Fibroblast of skin of left quadriceps (primary cell): Measurements from ENCODE around the gene DOK7.

Source experiments
- DNase-seq, 2 experiments: peaks; one replicate each; pipeline ENCODE4 v3.0.0-alpha.2; 2013; ENCODE audit warnings: low read depth in 2 of 2

Gene DOK7

DNA sequence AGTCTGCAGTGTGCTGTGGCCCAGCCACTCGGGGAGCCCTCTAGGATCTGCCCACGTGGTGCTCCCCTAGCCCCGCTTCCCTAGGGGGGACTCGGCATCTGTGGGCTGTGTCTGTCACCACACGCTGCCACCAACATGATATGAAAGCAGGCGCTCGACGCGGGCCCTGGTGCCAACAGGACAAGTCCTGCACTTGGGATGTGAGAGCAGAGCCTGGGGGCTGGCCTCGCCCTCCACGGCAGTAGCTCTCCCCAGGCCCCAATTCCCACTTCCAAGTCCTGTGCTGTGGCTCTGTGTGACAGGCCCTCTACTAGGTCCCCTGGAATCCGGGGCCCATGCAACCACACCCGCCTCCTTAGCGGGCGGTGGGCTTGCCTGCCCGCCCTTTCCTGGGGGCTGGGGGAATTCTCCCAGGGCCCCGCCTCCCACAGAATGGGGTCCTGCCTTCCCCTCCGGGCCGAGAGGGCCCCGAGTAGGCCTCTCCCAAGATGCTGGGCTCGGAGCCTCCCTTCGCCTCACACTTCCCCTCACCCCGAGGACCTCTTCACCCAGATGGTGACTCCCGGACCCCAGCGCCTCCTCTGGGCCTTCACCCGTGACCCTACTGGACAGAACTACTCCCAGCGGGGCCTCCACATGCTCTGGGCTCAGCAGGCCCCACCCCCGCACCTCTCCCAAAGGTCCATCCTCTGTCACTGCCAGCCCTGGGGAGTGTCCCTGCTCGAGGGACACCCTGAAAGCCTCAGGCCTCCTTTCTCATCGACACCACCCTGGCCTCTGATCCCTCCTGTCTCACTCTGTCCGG lies 57.9 kb downstream of the DOK7 start:
- no peak for DNase-seq

DNA sequence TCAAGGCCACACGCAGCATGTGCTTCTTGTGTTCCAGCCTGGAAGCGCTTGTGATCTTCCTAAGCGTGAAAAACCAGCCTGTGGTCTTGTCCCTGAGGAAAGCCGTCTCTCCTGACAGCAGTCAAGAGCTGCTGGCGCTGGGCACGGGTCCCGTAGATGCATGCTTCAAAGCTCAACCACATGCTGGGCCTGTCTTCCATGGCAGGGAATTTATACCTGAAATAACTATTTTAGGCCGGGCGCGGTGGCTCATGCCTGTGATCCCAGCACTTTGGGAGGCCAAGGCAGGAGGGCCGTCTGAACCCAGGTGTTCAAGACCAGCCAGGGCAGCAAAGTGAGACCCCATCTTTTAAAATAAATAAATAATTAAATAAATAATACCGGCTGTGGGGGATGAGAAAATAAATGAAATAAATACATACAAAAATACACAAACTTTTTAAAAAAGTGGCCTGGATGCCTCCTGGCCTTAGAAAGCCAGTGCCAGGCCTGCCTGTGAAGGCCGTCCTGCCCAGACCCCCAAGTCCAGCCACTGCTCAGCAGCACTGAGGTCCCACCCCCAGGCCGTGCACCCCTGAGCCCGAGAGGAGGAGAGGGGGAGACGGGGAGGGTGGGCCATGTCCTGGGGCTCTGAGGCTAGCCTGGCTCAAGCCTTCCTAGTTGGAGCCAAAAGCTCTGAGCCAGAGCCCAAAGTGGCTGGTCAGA lies 58.7 kb downstream of the DOK7 start:
- DNase-seq: no peak

DNA sequence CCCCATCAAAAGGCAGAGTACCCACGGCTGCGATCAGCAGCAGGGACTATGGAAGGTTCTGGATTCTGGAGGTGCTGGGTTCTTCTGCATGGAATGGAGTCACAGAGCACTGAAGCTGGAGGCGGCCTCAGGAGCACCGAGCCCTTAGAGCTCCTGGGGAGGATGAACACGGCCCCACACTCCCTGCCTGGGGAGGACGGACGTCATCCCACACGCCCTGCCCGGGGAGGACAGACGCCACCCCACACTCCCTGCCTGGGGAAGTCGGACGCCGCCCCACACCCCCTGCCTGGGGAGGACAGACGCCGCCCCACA lies 59.2 kb downstream of the DOK7 start:
- no peak for DNase-seq

DNA sequence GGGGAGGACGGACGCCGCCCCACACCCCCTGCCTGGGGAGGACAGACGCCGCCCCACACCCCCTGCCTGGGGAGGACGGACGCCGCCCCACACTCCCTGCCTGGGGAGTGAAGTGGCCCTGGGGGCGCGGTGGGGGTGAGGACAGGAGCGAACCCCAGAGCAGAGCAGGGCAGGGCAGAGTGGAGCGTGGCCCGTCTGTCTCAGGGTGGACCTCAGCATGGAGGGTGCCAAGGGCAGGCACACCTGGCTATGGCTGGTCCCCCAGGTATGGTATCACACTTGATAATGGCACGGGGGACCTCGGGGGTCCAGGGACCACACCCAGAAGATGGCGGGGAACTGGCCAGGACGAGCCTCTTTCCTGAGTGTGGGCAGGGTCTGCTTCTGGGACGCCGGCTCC lies 59.5 kb downstream of the DOK7 start:
- DNase-seq: no peak

DNA sequence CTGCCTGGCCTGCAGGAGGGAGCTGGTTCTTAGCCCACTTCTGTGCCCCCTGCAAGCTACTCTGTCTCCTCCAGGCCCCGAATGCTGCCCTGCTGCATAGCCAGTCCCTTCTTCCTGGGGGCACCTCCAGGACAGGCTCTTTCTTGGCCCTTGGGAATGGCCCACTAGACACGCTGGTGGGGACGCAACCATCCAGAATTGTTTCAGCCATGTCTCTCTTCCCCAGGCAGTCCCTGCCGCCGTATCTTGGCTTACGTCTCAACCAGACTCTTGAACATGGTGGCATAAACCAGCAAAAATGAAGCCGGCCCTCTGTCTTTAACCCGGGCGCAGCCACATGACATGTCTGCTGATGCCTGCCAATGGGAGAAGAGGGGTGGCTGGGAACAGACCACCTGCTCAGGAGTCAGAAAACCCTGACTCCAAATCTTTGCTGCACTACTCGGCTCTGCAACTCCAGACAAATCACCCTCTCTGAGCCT lies 60.1 kb downstream of the DOK7 start:
- DNase-seq: no peak

DNA sequence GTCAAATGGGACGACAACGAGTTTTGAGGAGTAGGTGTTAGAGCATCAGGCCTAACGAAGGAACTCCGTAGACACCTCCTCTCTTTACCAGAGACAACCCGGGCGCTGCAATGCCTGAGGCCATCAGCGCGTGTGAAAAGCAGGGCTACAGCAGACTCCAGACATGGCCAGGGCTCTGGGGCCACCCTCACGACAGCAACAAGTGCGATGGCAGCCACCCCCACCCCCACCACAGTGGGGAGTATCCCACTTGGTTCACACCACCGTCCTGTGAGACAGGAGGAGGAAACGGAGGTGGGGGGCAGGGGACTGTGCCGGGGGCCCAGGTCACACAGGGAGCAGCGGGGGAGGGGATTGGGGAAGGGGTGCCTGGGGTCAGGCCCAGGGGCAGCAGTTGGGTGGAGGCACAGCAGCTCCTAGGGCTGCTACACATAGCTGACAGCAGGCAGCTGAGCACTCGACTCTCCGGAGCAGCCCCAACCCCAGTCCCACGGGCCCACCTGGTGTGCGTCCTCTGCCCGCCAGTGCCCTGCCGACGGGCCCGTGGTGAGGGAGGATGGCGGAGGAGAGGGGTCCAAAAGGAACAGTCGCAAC lies 60.6 kb downstream of the DOK7 start:
- DNase-seq: no peak

DNA sequence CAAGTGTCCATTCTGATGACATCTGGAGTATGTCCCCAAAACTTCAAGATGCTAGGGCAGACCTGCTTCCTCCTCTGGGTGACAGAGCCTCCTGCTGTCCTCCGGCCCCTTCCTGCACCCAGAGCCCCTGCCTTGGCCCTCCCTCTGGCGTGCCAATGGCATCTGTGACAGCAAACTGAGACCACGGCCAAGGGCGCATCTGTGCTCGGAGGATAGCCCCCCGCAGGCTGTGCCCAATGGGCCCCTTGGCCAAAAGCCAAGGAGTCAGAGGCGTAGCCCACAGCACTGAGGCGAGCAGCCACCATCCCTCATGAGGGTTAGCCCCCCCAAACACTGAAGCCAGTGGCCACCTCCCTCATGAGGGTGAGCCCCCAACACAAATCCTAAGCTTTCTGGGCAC lies 61.2 kb downstream of the DOK7 start:
- no peak for DNase-seq

DNA sequence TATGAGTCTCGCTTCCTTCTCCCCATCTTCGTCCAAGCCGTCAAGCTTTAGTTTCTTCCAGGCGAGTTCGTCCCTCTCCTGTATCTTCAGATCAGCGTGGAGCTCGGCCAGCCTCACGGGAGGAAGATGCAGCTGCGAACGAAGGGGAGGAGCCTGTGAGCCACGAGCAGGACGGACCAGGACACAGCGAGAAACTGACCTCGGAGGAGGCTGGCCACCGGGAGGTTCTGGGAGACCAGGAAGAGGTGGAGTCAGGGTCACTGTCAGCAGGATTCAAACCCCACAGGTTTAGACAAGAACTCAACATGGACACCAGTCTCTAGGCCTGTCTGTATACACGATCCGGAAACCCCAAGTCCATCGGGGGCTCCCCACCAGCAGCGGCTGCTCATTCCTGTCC lies 61.8 kb downstream of the DOK7 start:
- no peak for DNase-seq

DNA sequence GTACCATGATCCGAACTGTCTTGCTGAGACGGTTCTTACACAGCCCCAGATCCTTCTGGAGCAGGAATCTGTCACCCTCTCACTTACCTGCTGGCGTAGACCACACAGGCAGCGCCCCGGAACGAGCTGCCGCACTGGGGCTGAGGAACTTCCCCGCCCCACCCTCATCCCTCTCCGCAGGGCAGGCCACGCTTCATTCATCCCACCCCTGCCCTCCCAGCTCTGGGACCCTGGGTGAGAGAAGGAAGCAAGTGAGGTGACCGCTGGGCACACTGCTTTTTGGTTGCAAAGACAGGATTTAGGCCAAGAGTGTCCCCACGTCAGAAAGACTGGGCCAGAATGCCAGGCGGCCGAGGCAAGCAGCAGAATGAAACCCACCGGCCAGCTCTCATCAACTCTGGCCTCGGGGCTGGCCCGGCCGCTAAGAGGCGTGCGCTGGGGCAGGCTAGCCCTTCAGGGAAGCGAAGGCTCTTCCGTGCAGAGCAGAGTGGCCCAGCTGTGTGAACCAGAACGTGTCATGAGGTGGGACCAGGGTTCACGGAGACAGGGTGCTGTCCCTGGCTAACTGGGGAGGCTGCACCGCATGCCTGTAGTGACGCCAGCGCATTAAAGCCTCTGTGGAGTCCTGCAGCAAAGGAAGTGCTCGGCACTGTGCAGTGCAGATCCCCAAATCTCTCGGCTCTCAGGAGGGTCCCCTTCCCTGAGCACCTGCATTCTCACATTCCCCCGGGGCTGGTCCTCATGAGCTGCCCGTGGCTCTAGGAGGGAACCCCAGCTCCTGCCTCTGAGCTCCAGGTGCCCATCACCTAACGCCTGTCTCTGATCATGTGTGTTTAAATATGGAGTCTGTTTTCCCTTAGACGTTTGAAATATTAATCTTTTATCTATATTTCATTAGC lies 62.7 kb downstream of the DOK7 start:
- no peak for DNase-seq

DNA sequence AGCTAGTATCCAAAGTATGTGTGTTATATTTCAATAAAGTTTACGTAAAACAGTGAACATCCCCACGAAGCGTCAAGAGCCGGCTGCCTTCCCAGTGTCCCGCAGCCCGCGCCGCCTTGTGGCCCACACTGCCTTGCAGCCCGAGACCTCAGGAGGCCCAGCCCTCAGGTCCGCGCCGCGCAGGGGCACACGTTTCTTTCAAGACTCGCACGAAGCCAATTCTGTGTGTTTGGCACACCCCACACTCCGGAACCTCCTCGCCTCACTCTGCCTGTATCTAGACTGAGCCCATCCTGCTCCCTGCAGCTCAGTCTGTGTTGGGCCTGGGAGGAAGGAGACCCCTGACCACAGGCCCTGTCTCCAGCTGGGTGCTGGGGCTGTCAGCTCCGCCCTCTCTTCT lies 63.4 kb downstream of the DOK7 start:
- no peak for DNase-seq

DNA sequence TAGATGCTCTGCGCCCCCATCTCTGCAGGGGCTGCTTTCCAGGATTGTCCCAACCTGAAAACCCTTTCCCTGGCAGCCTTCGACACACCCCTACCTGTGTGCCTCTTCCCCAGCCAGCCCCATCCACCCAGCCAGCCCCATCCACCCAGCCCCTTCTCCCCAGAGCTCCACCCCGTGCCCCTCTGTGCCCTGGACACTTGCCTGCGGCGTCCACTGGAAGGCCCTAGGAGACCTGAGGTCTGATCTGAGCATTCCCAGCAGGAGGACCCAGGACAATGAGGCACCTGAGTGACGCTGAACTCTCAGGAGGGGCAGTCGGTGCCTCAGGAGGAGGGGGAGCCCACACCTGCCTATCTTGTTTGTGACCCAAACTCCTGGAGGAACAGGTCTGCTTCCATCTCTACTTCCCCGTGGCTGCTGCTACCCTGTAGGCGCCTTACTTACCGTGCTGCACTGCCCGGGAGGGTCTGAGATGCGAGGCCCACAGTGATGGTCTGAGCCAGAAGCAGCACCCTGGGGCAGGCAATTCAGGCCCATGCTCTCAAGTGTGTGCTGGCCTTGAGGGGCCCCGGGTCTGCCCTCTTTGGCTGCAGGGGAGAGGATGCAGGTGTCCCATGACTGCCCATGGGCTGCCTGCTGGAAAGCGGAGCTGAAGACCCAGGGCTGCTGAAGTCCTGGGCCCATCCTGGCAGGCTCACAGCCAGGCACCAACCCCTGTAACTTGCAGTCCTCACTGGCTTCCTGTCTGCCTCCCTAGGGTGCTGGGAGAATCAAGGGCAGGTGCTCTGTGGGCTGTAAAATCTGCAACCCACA lies 64.2 kb downstream of the DOK7 start:
- DNase-seq: no peak

DNA sequence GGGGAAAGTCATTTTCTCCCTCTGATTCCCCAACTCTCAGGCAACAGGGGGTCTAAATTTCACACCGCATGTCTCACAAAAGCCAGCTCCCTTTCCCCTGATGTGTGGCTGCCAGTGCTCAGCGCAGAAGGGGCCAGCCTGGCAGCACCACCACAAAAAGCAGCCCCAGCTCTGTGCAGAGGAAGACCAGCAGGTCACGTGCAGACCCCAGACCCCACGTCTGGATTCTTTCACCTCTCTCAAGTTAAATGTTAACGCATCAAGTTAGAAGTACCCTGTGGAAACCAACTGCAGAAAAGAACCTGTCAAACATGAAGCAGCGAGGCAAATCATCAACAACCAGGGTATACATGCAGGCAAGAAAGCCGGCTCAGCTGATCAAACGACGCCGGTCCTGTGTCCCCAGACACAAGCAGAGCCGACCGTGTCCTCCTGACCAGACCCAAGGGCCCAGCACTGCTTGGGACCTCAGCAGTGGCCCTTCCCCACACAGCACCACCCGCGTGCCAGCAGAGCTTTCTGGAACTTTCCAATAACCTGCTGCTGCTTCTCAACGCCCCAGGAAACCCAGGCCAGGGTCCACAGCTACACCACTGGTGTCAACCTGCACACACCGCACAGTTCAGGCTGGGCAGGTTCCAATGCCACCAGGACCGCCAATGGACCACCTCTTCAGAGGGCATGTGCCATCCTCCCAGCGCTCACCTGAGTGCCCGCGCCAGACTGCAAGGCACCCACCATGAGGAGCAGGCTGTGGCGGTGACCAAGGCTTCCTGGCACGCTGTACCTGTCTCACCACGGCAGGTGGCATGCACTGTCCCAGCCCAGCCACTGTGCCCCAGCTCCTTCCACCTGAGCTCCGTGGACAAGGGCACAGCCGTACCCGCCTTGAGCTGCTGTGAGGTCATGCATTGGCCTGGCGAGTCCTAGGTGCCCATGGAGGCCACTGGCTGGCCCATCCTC lies 65.1 kb downstream of the DOK7 start:
- DNase-seq: no peak

DNA sequence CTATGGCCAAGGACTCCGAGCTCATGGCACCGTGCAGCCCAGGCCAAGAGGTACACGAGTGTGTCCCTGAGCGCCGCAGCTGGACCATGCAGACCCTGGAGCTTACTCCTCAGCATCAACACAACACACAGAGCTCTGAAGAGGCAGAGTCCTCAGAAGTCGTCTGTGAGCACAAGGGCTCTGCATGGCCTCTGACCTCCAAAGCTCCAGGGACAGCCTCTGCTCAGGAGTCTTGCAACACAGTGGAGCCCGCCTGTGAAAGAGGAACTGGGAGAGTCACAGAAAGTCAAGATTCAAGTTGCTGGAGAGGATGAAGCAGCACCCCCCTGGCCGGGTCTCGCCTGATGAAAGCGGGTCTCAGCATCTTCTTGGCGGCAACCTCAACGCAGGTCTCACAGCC lies 66.3 kb downstream of the DOK7 start:
- no peak for DNase-seq

DNA sequence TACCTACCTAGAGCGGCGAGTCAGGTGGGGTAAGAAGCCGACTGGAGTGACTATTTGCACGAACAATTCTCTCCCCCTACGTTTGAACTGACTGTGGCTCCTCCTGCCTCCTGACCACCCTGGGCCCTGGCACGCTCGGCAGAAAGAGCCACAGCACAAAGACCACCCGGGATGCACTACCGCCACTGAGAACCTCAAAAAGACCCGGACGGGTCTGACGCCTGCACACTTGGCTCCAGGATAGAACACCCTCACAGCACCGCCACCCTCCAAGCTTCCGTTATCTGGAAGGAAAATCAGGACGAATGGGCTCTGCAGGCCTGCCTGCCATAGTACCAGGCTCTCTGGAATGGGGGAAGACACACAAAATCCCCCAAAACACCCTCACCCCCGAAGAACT lies 66.9 kb downstream of the DOK7 start:
- DNase-seq: no peak

DNA sequence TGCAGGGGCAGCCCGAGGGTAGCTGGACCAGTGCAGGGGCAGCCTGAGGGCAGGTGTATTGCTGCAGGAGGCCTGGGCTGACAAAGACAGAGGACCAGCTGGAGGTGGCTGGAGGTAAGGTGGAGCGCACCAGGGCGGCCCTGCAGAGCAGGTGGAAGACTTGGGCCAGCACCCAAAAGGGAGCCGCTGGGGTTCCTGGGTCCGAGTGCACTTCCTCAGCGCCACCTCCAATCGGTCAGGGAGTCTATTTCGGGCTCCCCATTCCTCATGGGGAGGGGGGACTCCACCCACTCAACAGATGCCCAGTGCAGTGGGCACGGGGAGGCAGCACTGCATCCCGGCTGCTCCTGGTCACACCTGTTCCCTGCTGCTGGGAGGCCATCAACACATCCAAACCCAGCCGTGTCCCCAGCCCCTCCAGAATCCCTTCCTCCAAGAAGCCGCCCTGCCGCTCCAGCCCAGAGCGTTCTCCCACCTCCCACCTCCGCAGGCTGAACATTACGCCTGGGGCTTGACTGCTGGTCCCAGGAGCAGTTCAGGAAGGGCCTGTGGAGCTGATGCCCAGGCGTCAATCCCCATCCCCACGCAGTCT lies 67.7 kb downstream of the DOK7 start:
- no peak for DNase-seq

DNA sequence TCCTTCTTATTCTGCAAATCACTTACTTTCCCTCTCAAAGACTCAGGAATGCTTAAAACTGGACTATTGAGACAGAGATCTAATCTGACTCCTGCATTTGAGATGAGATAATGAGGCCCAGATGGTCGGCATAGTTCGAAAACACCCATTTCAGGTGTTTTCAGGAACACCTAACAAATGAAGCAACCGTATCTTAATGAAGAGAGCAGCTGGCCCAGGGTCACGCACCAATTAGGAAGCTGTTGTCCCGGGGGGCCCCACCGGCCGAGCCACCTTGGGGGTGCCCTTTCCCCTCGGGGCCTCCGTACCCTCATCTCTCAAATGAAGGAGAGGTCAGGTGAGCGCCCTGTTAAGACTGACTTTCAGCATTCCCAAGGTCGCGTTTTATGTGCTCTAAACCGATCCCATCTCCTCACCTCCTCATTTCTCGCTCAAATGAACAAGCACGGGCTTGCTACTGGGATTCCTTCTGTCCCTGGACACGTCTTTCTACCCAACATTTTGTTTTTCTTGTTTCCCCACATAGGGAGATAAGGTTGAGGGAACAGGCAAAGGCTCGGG lies 68.3 kb downstream of the DOK7 start:
- no peak for DNase-seq

DNA sequence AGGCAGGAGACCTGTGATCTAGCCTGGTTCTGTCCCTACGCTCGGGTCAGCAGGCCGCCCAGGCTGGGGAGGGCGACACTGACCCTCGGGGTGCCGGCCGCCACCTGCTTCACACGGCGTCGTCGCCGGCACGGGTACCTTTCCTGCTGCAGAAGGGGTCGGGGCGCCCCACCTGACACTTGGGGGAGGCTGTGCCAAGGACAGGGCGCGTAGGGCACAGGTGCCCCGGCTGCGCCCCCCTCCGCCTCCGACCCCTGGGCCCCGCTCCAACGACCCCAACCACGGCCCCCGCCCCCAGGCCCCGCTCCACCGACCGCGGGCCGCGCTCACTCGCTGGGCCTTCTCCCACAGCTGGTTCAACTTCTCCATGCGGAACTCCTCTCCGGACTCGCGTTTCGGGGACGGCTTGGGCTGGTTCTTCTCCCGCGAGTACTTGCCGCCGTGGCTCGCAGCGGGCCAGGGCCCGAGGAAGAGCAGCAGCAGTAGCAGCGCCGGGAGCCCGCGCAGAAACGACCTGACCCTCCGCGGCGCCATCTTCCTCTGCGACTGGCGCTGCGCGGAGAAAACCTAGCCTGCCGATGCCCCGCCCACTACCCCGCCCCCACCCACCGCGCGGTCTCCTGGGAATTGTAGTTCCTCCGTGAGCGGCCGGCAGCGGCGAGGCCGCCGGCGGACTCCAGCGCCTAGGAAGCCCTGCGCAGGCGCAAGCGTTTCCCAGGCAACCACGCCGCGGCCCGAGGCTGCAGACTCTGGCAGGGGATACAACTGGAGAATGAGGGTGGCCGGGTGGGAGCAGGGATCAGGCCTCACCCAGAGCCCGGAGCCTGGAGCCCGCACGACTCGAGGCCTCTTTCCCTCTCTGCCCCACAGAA lies 69.0 kb downstream of the DOK7 start, which contains the start of gene LRPAP1:
Gene LRPAP1, minus strand, starts transcription at position 544 of the 872 bp plus-strand sequence. Its CDS starts 10 bp downstream, at position 534.
- DNase-seq: peak; percentile 72 to 75

DNA sequence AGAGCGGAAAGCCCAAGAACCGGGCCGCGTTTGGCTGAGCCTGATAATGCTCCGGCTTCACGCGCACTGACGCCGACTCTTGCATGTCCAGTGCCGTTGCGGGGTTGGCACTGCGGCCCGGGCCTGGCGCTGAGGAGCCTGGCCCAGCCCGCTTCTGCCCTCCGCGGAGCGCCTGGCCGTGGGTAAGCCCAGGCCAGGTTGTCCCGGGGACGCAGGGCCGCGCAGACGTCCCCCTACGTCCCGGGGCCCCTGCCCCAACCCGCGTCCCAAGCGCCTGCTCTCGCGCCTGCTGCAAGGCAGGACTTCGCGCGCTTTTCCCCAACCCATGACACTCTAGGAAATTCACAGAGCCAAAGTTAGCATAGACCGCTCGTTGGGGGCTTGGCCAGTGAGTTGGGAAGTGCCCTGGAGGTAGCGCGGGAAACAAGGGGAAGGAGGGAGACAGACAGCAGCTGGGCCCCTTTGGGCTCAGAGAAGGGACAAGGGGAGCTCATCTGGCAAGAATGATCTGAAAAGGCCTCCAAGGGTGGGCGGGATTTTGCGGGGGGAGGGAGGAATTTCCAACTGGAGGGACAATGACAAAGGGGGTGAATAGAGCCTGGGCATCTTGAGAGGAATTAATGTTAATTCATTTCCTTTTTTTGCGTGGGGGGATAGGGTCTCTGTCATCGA lies 69.8 kb downstream of the DOK7 start:
- no peak for DNase-seq
